HG03108 (cell line): Measurements from ENCODE around the gene PHKB.
"Not testable (repeated sequence)": the region's sequence is repeated elsewhere in the genome, so short reads cannot be mapped to it uniquely, and the experiment has no call there.

ENCODE experiments used
- ATAC-seq: cut with Tn5 transposase; IDR thresholded peaks from one replicate; pipeline ENCODE4 v1.9.1; 2021; ENCODE audit warnings: moderate library complexity; ENCODE audit not compliant: unreplicated experiment

Gene PHKB

DNA sequence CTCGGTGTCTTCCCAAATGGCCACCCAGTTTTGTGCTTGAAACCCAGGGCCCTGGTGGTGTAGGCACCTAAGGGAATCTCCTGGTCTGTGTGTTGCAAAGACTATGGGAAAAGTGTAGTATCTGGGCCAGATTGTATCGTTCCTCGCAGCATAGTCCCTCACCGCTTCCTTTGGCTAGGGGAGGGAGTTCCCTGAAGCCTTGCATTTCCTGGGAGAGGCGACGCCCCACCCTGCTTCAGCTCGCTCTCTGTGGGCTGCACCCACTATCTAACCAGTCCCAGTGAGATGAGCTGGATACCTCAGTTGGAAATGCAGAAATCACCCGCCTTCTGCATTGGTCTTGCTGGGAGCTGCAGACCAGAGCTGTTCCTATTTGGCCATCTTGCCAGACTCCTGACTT, 93.5 kb downstream of the PHKB start:
- not testable (repeated sequence) for ATAC-seq

DNA sequence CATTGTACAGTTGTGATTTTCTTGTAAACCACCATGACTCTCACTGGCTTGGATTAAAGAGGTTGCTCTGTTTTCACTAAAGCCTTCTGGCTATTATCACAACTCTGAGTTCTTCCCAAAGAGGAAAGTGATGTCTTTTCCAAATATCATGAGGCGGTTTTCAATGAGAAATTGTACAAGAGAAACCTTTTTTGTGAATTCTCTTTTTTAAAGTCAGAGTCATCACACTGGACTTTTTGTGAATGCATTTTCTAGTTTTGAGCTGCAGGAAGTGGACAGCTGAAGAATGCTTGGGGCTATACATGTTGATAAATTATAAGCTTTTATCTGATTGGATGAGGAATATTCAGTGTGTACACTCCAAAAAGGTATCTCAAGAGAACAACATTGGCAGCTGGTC, 100.2 kb downstream of the PHKB start:
- no peak for ATAC-seq

- ATAC-seq: no peak
These were observed 101.2 kb downstream of the PHKB start for GRCh38 chr16:47562366-47562765.

DNA sequence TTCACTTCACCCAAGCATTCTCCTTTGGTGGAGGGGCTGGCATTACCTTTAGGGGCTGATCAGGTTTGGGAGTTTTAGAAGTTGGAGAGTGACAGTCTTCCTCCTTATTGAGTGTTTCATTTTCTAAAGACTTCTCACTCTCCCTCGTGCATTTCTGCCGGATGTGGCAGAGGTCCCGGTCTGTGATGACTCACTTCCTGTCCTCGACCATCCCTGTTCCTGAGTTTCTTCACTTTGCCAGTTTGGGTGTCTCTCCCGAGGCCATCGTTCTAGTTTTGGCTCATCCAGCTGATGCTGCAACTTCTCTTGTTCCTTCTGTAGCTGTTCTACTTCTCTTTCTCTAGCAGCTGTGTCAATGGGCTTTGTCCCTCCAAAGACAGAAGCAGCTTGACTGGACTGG, 104.3 kb downstream of the PHKB start:
- no peak for ATAC-seq

GRCh38 chr16:47567321-47567720, 106.2 kb downstream of the PHKB start:
- ATAC-seq: no peak

- ATAC-seq: no peak
These were observed 107.2 kb downstream of the PHKB start for GRCh38 chr16:47568351-47568750.

- no peak for ATAC-seq
These were observed 109.9 kb downstream of the PHKB start for GRCh38 chr16:47571049-47571448.

DNA sequence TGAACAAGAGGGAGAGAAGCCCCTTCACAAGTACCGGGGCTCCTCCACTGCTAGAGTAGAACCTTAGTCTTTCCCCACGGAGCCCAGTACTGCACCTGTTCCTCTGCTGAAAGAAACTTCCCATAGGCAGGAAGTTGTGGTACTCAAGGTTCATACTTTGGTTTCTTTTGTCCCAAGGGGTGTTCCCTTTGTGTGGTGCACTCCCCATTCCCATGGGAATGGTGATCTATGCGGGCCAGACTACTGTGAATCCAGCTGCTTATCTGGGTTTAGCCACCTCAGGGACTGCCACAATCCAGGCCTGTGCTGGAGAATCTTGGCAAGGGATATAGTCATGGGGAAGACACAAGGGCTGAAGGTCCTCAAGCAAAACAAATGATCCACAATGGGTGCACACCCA, 110.6 kb downstream of the PHKB start:
- no peak for ATAC-seq

GRCh38 chr16:47574091-47575054, 113.2 kb downstream of the PHKB start:
- ATAC-seq: no peak

DNA sequence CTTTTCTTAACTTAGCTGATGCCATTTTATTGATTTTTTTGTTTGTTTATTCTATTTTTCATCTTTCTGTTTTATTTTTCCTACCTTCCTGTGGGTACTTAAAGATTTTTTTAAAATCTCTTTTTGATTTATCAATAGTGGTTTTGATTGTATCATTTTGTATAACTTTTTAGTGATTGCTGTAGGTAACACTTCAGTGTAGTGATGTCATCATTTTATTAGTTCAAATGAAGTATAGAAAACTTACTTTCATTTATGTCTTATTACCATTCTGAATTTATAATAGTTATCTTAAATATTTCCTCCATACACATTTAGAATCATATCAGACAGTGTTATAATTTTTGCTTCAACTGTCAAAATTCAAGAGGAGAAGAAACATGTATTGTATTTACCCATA, 115.9 kb downstream of the PHKB start:
- ATAC-seq: no peak

GRCh38 chr16:47578033-47578432, 116.9 kb downstream of the PHKB start:
- ATAC-seq: no peak

DNA sequence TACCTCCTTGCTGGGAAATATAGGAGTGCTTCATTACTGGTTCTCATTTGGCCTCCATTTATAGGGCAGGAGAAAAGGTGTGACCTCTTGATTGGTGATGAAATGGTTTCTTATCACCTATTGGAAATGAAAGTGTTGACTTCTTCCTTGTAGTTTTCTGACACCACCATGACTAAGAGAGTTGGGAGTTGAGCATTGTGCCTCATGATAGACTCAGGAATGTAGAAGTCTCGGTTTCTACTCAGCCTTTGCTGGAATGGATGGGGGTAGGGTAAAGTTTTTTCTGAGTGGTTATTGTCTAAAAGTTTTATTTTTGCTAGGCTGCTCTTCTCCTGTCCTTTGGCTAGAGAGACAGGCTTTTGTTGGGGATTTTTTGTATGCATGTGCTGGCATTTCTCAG, 117.4 kb downstream of the PHKB start:
- ATAC-seq: no peak

DNA sequence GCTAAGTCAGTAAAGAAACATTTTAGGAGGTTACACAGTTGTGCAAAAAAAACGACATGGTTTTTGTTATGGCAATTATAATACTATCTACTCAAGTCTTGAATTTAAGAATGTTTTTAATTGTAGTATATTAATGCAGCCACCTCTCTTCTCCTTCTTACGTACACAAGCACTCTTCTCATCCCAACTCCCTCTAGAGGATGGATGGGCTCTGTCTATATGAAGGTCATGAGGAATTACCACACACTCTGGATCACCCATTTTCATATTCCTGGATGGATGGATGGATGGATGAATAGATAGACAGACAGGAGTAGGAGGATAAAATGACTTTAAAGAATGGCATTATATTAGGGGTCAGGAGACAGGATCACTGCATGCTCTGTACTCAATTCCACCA, 120.0 kb downstream of the PHKB start:
- no peak for ATAC-seq

- ATAC-seq: no peak
These were observed 123.5 kb downstream of the PHKB start for GRCh38 chr16:47584464-47585225.

- ATAC-seq: no peak
These were observed 125.0 kb downstream of the PHKB start for GRCh38 chr16:47586121-47586520.

GRCh38 chr16:47590472-47590871, 129.3 kb downstream of the PHKB start:
- no peak for ATAC-seq

- no peak for ATAC-seq
These were observed 131.1 kb downstream of the PHKB start for GRCh38 chr16:47592232-47592631.

- no peak for ATAC-seq
These were observed 138.4 kb downstream of the PHKB start for GRCh38 chr16:47599512-47599911.

GRCh38 chr16:47600376-47600775, 139.2 kb downstream of the PHKB start:
- ATAC-seq: no peak

- no peak for ATAC-seq
These were observed 143.2 kb downstream of the PHKB start for GRCh38 chr16:47604306-47604705.

DNA sequence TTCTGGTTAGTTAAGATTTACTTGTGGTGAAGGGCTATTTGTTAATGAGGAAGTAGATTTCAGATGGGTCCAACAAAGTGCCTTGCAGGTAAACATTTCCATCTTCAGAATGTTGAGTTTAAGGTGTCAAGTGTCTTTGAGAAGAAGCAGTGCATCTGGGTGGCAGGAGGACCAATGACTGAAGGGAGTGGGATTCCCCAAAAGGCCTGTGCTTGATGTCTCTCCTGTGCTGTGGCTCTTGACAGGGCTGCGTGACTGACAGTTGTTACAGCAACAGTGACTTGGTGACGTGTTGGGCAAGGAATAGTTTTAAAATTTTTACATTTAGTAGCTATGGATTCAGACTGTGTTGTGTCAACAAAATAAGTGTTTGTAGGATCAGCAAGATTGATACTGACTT, 149.9 kb downstream of the PHKB start:
- no peak for ATAC-seq

DNA sequence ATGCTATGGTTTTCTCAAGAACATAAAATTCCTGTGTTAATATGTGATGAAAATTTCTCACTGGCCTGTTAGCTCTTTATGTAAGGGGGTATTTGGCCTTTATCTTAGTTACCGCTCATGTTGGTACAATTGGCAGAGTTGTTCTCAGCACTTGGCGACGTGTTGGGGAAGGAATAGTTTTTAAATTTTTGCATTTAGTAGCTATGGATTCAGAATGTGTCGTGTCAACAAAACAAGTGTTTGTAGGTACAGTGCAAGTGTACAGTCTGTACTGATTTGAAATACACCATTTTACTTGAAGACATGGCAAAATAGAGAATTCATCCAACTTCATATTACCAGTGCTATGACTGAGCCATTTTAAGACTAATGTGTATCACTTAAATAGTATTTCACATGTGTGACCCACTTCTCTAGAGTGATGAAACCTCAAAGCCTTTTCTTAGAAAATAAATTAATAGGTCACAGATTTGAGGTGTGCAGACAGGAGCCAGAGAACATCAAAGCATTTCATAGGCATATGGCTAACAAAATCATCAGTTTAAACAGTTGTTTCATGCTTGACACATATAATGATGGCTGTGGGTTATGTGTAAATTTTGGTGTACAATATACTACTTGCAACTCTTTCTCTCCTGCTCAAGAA, 150.8 kb downstream of the PHKB start:
- ATAC-seq: no peak
